ENCODE measurements around the gene YPEL3.
A peak's percentile ranks its signal among the peaks of the same experiment; 100 is the strongest.
"Not testable (repeated sequence)": the region's sequence is repeated elsewhere in the genome, so short reads cannot be mapped to it uniquely, and the experiment has no call there.

Gene YPEL3

GRCh38 chr16:30116291-30117207 lies 20.5 kb upstream of the YPEL3 start:
- no peak for DNase-seq

- no peak for DNase-seq
Observed at GRCh38 chr16:30115238-30115637, 19.2 kb upstream of the YPEL3 start.

- not testable (repeated sequence) for DNase-seq
Observed at GRCh38 chr16:30114833-30115232, 18.8 kb upstream of the YPEL3 start.

DNA sequence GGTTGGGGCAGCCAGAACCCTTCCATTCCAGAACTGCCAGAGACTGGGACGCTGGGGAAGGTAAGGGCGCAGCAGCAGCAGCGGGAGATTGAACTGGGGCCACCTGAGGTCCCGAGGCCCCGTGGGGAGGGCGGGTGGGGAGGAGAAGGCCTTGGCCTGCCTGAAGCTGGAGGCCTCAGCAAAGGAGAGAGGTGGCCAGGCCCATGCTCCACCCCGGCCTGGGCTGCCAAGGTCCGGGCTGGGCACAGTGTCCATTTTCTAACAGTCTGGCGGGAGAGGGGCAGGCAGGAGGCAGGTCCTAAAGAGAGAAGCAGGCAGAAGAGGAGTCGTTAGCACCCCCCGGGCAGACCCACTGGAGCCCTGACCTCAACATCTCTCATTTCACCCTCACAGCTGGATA lies 18.4 kb upstream of the YPEL3 start:
- DNase-seq: no peak

GRCh38 chr16:30113711-30114333 lies 17.8 kb upstream of the YPEL3 start:
- DNase-seq: no peak

DNA sequence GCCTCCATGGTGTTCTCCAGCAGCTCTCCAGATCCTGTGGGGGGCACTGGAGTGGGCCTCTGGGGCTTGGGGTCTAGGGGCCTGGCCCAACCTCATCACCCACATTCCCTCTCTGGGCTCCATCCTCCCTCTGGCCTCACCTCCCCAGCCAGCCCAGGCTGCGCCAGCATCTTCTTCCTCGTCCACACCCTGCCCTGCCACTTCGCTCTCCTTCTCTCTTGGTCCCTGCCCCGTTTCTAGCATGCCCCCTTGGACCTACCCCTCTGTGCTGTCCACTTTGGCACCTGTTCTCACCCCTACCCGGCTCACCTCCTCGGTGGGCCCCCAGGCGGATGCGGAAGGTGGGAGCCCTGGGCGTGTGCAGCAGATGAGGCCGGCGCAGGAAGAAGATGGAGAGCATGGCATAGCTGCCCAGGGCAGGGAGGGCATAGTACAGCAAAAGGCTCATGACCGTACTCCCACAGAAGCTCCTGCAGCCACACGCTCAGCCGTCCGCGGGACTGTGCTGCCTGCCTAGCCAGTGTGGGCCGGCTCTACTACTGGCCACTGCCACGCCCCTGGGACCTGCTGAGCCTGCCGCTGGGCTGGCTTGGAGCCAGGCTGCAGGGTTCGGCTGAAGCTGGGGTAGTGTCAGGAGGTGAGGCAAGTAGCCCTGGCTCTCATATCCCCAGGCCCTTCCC lies 17.2 kb upstream of the YPEL3 start, which contains the start of gene GDPD3:
TSS of gene GDPD3 (minus strand) at position 507 of the 680 bp plus-strand sequence. CDS start at position 448, 59 bp downstream.
- DNase-seq: no peak

GRCh38 chr16:30112197-30113030 lies 16.4 kb upstream of the YPEL3 start:
- DNase-seq: no peak

DNA sequence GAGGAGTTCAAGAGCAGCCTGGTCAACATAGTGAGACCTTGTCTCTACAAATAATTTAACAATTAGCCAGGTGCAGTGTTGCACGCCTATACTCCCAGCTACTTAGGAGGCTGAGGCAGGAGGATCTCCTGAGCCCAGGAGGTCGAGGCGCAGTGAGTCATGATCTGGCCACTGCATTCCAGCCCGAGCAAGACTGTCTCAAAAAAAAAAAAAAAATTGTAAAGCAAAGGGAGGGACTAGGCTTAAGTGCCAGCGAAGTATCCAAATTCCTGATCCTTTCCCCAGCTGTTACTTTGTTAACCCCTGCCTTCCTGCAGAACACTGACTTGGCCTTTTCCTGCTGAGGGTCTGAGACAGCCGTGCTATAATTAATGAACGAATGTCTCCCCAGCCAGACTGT lies 14.6 kb upstream of the YPEL3 start:
- DNase-seq: no peak

- DNase-seq: no peak
Observed at GRCh38 chr16:30108059-30108850, 12.2 kb upstream of the YPEL3 start.

GRCh38 chr16:30104492-30104891 lies 8.5 kb upstream of the YPEL3 start:
- DNase-seq: no peak

DNA sequence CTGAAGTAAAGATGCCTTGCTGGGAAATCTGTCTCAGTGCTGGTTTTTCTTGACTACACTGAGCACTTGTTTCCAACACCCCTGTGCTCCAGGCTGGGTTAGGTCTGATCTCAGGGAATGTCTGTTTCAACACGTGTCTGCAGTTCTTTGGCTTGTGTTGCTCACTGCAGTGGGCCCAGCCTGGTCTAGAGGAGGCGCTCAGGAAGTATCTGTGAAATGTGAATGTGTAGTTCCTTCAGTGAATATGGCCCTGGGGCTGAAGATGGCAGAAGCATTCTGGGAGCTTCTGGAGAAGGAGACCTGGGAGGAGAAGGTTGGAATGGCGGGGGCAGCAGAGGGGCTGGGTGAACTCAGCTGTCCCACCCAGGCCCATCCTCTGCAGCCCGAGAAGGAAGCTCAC lies 8.1 kb upstream of the YPEL3 start:
- no peak for DNase-seq

DNA sequence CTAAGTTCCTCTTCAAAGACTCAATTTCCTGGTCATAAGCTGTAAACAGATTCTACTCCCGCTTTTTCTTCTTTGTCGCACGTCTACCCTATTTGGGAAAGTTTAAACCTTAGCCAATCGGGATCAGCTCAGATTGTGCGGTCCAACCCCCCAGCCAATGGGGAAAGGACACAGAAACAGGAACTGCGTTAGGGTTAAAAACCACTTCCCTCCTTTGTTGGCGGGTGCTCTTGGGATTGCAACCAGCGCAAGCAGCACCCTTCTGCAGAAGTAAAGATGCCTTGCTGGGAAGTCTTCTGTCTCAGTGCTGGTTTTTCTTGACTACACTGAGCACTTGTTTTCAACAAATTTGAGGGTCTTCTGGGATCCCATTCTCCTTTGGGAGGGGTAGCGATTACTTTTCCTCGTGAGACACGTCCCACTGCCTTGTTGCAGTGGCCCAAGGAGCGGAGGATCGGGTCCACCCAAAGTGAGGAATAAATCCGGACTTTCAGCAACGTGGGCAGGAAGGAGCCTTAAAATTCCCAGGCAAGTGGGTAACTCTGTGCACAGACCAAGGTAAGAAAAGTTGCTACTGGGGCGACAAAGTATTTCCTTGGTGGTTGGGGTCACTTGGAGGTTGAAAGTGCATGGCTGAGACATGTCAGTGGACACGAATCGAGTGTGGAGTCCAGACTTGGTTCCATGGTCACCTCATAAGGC lies 1.0 kb upstream of the YPEL3 start:
- DNase-seq: no peak

DNA sequence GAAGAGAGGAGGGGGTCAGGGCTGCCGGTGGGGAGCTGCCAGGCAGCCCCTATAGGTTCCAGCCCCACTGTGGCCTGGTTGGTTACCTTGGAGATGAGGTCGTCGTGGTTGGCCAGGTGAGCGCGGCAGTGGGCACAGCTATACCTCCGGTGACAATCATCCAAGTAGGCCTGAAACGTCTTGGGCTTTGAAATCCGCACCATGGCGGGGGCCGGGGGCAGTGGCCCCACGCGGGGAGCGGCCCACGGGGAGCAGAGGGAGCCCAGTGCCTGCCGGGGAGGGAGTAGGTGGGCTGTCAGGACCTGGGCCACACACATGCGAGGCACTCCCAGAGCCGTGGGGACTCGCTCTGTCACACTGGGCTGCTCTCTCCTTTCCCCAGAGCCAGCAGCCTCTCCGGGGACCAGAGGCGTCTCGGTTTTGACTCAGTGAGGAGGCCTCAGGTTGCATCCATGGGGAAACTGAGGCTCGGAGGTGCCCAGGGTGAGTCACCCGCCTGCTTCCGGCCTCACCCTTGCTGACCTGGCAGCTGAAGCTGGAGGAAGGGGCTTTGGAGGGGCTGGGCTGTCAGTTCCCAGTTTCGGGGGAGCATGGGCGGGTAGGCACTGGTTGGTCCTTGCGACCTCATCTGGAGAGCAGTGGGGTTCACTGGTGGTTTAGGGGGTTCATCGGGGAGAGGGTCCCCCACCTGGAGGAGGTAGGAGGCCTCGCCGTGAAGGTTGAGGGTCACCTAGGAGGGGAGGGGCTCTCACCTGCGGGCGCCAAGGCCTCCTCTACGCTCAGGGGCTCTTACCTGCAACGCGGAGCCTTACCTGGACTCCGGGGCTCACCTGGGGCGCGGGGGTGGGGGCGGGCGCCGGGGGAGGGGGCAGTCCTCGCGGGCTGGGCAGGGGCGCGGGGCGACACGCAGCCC lies 591 bp downstream of the YPEL3 start:
- DNase-seq: no peak

GRCh38 chr16:30094541-30095165 lies 1.4 kb downstream of the YPEL3 start:
- no peak for DNase-seq

DNA sequence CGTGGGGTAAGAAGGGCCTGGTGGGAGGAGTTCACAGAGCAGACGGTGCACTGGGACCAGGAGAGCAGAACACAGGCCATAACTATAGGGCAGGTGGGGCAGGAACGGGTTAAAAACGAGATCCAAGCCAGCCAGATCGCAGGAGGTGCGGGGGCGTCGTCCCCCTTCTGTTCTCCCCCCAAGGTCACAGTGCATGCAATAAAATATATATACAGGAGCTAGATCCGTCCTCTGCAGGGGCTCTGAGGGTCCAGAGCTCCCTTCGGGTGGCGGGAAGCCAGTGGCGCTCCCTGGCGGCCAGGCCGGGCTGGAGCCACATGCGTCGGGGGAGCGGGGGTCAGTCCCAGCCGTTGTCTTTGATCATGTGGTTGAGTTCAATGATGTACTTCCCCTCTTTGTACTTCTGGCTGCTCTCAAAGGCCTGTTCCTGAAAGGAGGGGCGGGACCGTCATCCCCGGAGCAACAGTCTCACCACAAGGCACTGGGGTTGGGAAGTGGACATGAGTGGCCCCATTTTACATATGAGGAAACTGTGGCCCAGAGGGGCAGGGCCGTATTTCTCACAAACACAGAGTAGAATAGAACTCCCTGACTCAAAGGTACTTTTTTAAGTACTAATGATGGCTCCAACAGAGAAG lies 3.5 kb downstream of the YPEL3 start:
- no peak for DNase-seq

DNA sequence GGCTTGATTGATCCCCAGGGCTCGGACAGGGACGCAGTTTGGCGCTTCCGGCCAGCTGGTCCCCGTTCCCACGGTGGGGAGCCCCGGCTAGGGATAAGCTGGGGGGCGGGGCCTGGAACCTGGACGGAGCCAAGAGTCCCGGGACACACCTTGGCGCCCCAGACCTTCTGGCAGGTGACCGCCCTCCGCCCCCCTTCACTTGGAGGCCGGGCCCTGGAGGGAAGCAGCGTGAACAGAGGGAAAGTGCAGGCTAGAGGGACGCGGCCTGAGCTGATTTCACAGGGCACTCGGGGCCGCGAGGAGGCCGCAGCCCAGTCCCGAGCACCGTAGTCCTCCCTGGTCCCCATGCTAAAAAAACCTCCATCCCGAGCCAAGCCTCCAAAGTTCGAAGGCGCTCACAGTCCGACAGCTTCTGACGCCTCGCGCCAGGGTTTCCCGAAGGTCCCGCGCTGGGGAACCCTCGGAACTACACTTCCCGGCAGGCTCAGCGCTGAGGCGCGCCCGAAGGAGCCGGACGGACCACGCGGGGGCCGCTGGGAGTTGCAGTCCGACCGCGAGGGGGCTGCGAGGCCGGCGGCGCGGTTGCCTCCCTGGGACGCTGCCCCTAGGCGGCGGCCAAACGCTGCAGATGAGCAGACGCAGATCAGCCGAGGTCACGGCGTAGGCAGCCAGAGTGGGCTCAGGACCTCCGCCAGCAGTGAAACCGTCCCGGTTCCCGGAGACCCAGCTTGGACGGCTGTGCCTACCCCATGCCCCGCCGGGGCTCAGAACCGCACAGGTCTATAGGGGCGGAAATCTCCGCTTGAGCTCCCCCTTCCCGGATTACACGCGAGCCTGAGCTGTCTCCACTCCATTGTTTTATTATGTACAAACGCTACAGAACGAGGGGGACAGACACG lies 4.3 kb downstream of the YPEL3 start, which contains the start of gene TBX6:
TSS of gene TBX6 (minus strand) at position 451 of the 899 bp plus-strand sequence. CDS start 731 bp downstream, outside the sequence.
- DNase-seq: peak; percentile 68

DNA sequence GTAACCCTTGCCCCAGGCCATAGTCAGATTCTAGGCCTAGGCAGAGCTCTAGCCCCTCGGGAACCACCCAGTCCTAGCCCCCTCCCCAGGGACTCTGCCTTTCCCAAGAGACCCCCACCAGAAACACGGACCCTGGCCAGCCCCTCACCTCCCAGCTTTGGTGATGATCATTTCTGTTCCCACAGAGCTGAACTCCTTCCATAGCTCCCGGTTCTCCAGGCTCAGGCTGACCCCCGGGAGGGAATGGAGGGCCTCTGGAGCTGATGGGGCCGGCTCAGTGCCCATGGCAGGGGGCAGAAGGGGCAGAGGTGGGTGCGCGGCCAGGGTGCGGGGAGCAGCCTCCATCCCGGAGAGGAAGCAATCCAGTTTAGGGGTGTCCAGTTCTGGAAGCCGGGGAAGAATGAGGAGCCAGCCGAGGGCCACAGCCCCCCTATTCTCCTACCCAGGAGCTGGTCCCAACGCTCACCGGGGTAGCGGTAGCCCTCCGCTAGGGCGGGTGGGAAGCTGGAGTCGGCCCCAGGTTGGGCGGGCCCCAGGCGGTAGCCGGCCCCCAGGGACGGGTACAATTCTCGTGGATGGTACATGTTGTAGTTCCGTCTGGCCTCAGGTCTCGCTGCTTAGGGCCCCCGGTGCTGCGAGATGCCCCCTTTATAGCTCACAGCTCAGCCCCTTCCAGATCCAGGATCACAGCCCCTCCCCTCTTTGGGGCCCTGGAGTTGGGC lies 5.2 kb downstream of the YPEL3 start:
- no peak for DNase-seq

Measured in GOT3 (cell line).